ENCODE results near the gene ACER3.

- no peak for TF ChIP-seq CTCF (IDR thresholded peaks at IDR 0.05)
- no peak for TF ChIP-seq HMGXB4 (CRISPR knock-in tag; IDR thresholded peaks at IDR 0.05)
- no peak for TF ChIP-seq USF2 (CRISPR knock-in tag; IDR thresholded peaks at IDR 0.05)
- no peak for TF ChIP-seq ATF6 (CRISPR knock-in tag; IDR thresholded peaks at IDR 0.05)
- no peak for TF ChIP-seq NFYB (CRISPR knock-in tag; conservative IDR thresholded peaks at IDR 0.05; ENCODE audit: low read depth)
- no peak for TF ChIP-seq ERG (CRISPR knock-in tag; IDR thresholded peaks at IDR 0.05)
- no peak for TF ChIP-seq TCF7 (CRISPR knock-in tag; IDR thresholded peaks at IDR 0.05; ENCODE audit: low read depth)
- TF ChIP-seq ZBTB43 (CRISPR knock-in tag; IDR thresholded peaks at IDR 0.05): no peak
- TF ChIP-seq E2F1 (CRISPR knock-in tag; IDR thresholded peaks at IDR 0.05): no peak
- TF ChIP-seq ZNF425 (CRISPR knock-in tag; conservative IDR thresholded peaks at IDR 0.05): no peak
- no peak for TF ChIP-seq ZNF263 (CRISPR knock-in tag; IDR thresholded peaks at IDR 0.05; ENCODE audit: low read depth)
- TF ChIP-seq SP1 (CRISPR knock-in tag; conservative IDR thresholded peaks at IDR 0.05): no peak
- TF ChIP-seq MAX (CRISPR knock-in tag; IDR thresholded peaks at IDR 0.05): no peak
Observed at GRCh38 chr11:77071671-77072605, 211.2 kb downstream of the ACER3 start.

Measured in WTC11 (cell line).